ENCODE measurements around the gene PHACTR1.

The PHACTR1 gene

GRCh38 chr6:12987783-12988182, 271.2 kb downstream of the PHACTR1 start:
- no peak for FAIRE-seq
- DNase-seq (ENCODE audit: low spot score): no peak

GRCh38 chr6:12990162-12990561, 273.6 kb downstream of the PHACTR1 start:
- no peak for DNase-seq (ENCODE audit: low spot score)
- no peak for FAIRE-seq

- no peak for FAIRE-seq
- no peak for DNase-seq (ENCODE audit: low spot score)
Measured at GRCh38 chr6:12991435-12991834, 274.9 kb downstream of the PHACTR1 start.

- no peak for DNase-seq (ENCODE audit: low spot score)
- FAIRE-seq: no peak
Measured at GRCh38 chr6:12992770-12993169, 276.2 kb downstream of the PHACTR1 start.

GRCh38 chr6:12993283-12993898, 276.8 kb downstream of the PHACTR1 start:
- FAIRE-seq (no peak), DNase-seq (ENCODE audit: low spot score) (no peak)

- DNase-seq (ENCODE audit: low spot score) (no peak), FAIRE-seq (no peak)
Measured at GRCh38 chr6:12995419-12995818, 278.9 kb downstream of the PHACTR1 start.

GRCh38 chr6:13000537-13000936, 284.0 kb downstream of the PHACTR1 start:
- no peak for FAIRE-seq
- DNase-seq (ENCODE audit: low spot score): no peak

GRCh38 chr6:13001927-13002326, 285.4 kb downstream of the PHACTR1 start:
- no peak for DNase-seq (ENCODE audit: low spot score)
- FAIRE-seq: no peak

GRCh38 chr6:13004601-13005000, 288.0 kb downstream of the PHACTR1 start:
- DNase-seq (ENCODE audit: low spot score) (no peak), FAIRE-seq (no peak)

GRCh38 chr6:13005994-13006393, 289.4 kb downstream of the PHACTR1 start:
- FAIRE-seq: no peak
- DNase-seq (ENCODE audit: low spot score): no peak

GRCh38 chr6:13006578-13007300, 290.2 kb downstream of the PHACTR1 start:
- DNase-seq (ENCODE audit: low spot score) (no peak), FAIRE-seq (no peak)

- no peak for FAIRE-seq
- no peak for DNase-seq (ENCODE audit: low spot score)
Measured at GRCh38 chr6:13007744-13008143, 291.2 kb downstream of the PHACTR1 start.

- FAIRE-seq (no peak), DNase-seq (ENCODE audit: low spot score) (no peak)
Measured at GRCh38 chr6:13009031-13009430, 292.5 kb downstream of the PHACTR1 start.

- DNase-seq (ENCODE audit: low spot score): no peak
- FAIRE-seq: no peak
Measured at GRCh38 chr6:13009461-13009860, 292.9 kb downstream of the PHACTR1 start.

- no peak for DNase-seq (ENCODE audit: low spot score)
- no peak for FAIRE-seq
Measured at GRCh38 chr6:13011612-13012146, 295.1 kb downstream of the PHACTR1 start.

- FAIRE-seq: no peak
- no peak for DNase-seq (ENCODE audit: low spot score)
Measured at GRCh38 chr6:13012296-13012695, 295.7 kb downstream of the PHACTR1 start.

- DNase-seq (ENCODE audit: low spot score) (no peak), FAIRE-seq (no peak)
Measured at GRCh38 chr6:13012977-13013680, 296.6 kb downstream of the PHACTR1 start.

GRCh38 chr6:13013681-13014503, 297.3 kb downstream of the PHACTR1 start:
- FAIRE-seq (no peak), DNase-seq (ENCODE audit: low spot score) (no peak)

GRCh38 chr6:13014504-13015378, 298.2 kb downstream of the PHACTR1 start:
- FAIRE-seq (no peak), DNase-seq (ENCODE audit: low spot score) (no peak)

- DNase-seq (ENCODE audit: low spot score): no peak
- no peak for FAIRE-seq
Measured at GRCh38 chr6:13015379-13015681, 298.8 kb downstream of the PHACTR1 start.

- DNase-seq (ENCODE audit: low spot score) (no peak), FAIRE-seq (no peak)
Measured at GRCh38 chr6:13024616-13025015, 308.0 kb downstream of the PHACTR1 start.
